ENCODE results near the gene IQSEC1. TPM values are rescaled to one million over a fixed set of nuclear protein-coding genes. Genes with fewer than 3 reads are reported as not detected.
A peak's percentile ranks its signal among the peaks of the same experiment; 100 is the strongest.

The IQSEC1 gene
- total RNA-seq, 2 donors from 2014 or later, result 58.2 to 94.2 TPM

DNA sequence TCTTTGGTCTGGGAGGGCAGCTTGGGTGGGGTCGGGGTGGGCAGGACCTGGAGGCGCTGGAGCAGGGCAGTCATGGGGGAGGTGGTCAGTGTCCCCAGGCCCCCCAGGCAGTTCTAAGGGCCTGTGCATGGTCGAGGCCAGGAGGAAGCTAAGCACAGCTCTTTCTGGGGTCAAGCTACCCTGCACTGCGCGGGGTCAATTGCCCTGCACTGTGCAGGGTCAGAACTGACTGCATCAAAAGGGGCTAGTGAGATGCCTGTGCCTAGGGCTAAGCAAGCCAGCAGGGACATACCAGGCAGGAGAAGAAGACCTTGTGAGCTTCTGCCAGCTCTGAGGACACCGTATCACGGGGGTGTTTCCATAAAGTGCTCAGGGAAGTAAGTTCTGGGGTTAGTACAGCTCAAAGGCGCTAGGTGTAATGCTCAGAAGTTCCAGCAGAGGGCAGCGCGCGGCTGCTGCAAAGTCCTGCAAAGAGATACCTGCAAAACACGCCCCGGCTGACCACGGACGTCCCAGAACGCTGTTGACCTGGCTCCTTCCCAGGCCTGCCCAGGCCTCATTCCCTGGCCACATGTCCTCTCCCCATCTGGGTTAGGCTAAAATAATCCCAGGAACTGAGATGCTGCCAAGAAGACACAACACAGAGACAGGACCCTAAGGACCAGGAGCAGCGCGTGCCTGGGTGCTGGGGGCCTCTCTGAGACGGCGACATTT, 18.8 kb upstream of the IQSEC1 start:
- H3K27me3 ChIP-seq (replicated peaks; ENCODE audit: insufficient read depth), result no peaks in the 10 kb centered on the region
- intact Hi-C loops (cut with DNase I), result loop anchor here (1.0 to 5.0 kb wide), 3 partner anchors 185 to 560 kb away; no protein-coding TSS in a partner anchor
- H3K4me1 ChIP-seq (replicated peaks), result no peaks in the 10 kb centered on the region
- DNase-seq (ENCODE audit: low spot score), result peak; percentile 89
- H3K36me3 ChIP-seq, result no peaks in the 10 kb centered on the region
- H3K27ac ChIP-seq, result peak overlapping the region; percentile 4 to 30
- no peak overlapping the region for H3K4me3 ChIP-seq
- H3K9me3 ChIP-seq, result no peaks in the 10 kb centered on the region
- TF ChIP-seq POLR2AphosphoS5 (IDR thresholded peaks at IDR 0.05), result peak; percentile 56
- no peak for TF ChIP-seq POLR2A (IDR thresholded peaks at IDR 0.05)
- TF ChIP-seq, protein P1, sequence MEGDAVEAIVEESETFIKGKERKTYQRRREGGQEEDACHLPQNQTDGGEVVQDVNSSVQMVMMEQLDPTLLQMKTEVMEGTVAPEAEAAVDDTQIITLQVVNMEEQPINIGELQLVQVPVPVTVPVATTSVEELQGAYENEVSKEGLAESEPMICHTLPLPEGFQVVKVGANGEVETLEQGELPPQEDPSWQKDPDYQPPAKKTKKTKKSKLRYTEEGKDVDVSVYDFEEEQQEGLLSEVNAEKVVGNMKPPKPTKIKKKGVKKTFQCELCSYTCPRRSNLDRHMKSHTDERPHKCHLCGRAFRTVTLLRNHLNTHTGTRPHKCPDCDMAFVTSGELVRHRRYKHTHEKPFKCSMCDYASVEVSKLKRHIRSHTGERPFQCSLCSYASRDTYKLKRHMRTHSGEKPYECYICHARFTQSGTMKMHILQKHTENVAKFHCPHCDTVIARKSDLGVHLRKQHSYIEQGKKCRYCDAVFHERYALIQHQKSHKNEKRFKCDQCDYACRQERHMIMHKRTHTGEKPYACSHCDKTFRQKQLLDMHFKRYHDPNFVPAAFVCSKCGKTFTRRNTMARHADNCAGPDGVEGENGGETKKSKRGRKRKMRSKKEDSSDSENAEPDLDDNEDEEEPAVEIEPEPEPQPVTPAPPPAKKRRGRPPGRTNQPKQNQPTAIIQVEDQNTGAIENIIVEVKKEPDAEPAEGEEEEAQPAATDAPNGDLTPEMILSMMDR (IDR thresholded peaks at IDR 0.05), result peak; percentile 88 to 98 (median 96)
- 28% methylated on average over 20 of the region's 20 CpGs for WGBS

DNA sequence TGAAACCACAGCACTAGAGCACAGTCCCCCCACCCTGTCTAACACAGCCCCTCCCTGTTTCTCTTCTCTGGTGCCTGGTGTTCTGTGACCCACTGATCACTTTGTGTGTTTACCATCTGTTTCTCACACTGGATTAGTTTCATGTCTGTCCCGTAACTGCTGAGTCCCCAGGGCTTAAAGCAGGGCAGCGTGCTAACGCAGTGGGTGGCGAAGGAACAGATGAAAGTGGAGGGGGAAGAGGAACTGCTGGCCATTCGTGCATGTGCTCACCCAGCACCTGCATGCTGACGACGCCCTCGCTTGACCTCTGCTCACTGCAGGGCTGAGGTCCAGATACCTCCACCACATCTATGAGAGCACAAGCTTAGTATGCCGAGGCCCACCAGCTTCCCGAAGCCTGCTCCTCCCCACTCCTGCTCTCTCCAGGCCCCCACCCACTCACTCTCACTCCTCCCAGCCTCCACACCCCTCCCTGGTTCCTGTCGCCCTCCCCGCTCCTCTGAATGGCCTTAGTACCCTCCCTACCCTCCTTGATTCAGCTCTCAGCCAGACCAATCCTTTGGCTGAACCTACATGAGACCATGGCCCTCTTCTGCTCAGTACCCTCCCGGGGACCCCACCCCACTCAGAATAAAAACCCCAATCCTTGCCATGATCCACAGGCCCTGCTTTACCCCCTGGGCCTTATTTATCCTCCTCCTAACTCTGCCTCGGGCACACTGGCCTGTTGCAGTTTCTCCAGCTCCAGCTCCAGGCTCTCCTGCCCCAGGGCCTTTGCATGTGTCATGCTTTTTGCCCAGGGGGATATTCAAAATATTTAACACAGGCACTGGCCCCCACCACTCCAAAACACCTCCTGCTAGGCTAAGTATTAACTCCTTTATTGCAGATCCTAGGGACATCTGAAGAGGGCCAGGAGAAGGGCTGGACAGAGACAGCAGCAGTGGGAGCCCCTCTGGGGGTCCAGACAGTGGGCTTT, 15.1 kb upstream of the IQSEC1 start:
- no peak for TF ChIP-seq POLR2A (IDR thresholded peaks at IDR 0.05)
- TF ChIP-seq, protein P1 (IDR thresholded peaks at IDR 0.05), result no peak
- H3K27ac ChIP-seq, result no peak overlapping the region
- H3K36me3 ChIP-seq, result no peaks in the 10 kb centered on the region
- no peak for DNase-seq (ENCODE audit: low spot score)
- intact Hi-C loops (cut with DNase I), result no loop called here
- no peaks in the 10 kb centered on the region for H3K9me3 ChIP-seq
- H3K4me3 ChIP-seq, result no peak overlapping the region
- WGBS, result 83% methylated on average over 14 of the region's 14 CpGs
- no peaks in the 10 kb centered on the region for H3K27me3 ChIP-seq (replicated peaks; ENCODE audit: insufficient read depth)
- no peaks in the 10 kb centered on the region for H3K4me1 ChIP-seq (replicated peaks)

DNA sequence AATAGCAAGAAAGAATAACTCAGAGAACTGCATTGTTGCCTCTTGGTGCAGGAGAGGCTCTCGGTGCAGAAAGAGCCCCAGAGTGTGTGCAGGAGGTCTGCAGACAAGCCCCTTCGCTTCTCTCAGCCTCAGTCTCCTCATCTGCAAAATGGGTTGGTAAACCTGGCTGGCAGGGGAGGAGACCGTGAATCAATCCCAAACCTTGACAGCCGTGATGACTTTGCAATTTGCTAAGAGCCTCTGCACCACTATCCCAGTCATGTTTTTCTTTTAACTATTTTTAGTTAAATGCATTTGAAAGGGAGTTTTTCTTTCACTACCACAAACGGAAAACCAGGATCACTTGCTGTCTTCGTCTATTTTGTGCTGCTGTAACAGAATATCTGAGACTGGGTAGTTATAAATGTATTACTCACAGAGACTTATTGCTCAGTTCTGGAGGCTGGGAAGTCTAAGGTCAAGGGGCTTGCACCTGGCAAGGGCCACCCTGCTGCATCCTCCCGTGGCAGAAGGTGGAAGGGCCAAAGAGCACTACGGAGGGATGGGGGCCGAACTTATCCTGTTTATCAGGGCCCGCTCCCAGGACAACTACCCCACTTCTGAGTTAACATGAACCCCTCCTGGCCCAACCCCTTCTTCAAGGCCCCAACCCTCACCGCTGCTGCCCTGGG, 14.2 kb upstream of the IQSEC1 start:
- no peaks in the 10 kb centered on the region for H3K4me1 ChIP-seq (replicated peaks)
- no peaks in the 10 kb centered on the region for H3K27me3 ChIP-seq (replicated peaks; ENCODE audit: insufficient read depth)
- WGBS, result 68% methylated on average over 11 of the region's 11 CpGs
- no peak overlapping the region for H3K4me3 ChIP-seq
- intact Hi-C loops (cut with DNase I), result no loop called here
- no peak for DNase-seq (ENCODE audit: low spot score)
- no peaks in the 10 kb centered on the region for H3K9me3 ChIP-seq
- H3K36me3 ChIP-seq, result no peaks in the 10 kb centered on the region
- no peak overlapping the region for H3K27ac ChIP-seq
- TF ChIP-seq POLR2AphosphoS5 (IDR thresholded peaks at IDR 0.05), result no peak
- TF ChIP-seq, protein P1 (IDR thresholded peaks at IDR 0.05), result no peak
- no peak for TF ChIP-seq POLR2A (IDR thresholded peaks at IDR 0.05)

DNA sequence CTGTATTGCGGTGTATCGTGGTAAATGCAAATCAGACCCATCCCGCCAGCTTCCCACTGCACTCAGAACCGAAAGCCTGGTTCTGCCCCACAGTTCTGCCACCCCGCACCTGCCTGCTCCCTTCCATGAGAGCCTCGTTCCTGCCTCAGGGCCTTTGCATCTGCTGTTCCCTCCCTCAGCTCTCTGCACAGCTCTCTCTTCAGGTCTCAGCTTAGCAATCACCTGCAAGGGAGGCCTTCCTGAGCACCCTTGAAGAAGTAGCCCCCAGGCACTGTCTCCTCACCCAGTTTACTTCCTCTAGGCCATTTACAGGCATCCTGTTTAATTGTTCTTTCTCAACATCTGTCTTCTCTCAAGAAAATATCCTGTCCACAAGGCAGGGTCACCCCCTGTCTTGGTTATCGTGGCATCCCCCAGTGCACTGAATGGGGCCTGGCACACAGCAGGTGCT, 13.3 kb upstream of the IQSEC1 start:
- Histone ChIP-seq H3K36me3 (no peaks in the 10 kb centered on the region), H3K4me3 (no peak overlapping the region), H3K27me3 (replicated peaks; ENCODE audit: insufficient read depth) (no peaks in the 10 kb centered on the region), H3K9me3 (no peaks in the 10 kb centered on the region), H3K27ac (no peak overlapping the region), H3K4me1 (replicated peaks) (no peaks in the 10 kb centered on the region)
- no peak for TF ChIP-seq POLR2AphosphoS5 (IDR thresholded peaks at IDR 0.05)
- TF ChIP-seq, protein P1 (IDR thresholded peaks at IDR 0.05), result no peak
- no peak for TF ChIP-seq POLR2A (IDR thresholded peaks at IDR 0.05)
- intact Hi-C loops (cut with DNase I), result no loop called here
- DNase-seq (ENCODE audit: low spot score), result no peak
- 91% methylated on average over 7 of the region's 7 CpGs for WGBS

Data from prostate gland (tissue), 2 donors.